Measurements from ENCODE around the gene RAB9A.

RAB9A gene

GRCh38 chrX:13695601-13696115 is 6.7 kb downstream of the RAB9A start:
- Histone ChIP-seq H2BK15ac (replicated peaks; ENCODE audit: low read depth) (no peak overlapping the region), H2AK5ac (ENCODE audit: low read length) (no peak overlapping the region), H2BK120ac (ENCODE audit: low read depth, low read length) (no peak overlapping the region), H3K4me2 (ENCODE audit: low read length) (no peak overlapping the region), H3K4ac (ENCODE audit: low read depth, low read length) (no peak overlapping the region), H3K27me3 (ENCODE audit: insufficient read depth, low read length, poor library complexity) (no peaks in the 10 kb centered on the region), H3K4me3 (ENCODE audit: low read length) (no peak overlapping the region), H3K18ac (ENCODE audit: low read length) (no peak overlapping the region), H3K79me2 (ENCODE audit: control insufficient read depth, insufficient read depth, low read length) (peaks cover 45% of the 10 kb centered on the region), H3K27ac (ENCODE audit: low read depth, low read length) (no peak overlapping the region), H3K23ac (ENCODE audit: low read length) (no peak overlapping the region), H3K79me1 (ENCODE audit: low read length) (no peaks in the 10 kb centered on the region), H3K4me1 (ENCODE audit: control insufficient read depth, low read depth, low read length) (peaks cover 6% of the 10 kb centered on the region), H3K36me3 (ENCODE audit: control insufficient read depth, insufficient read depth, low read length) (no peaks in the 10 kb centered on the region), H3K56ac (ENCODE audit: low read length) (no peak overlapping the region), H2BK5ac (ENCODE audit: low read length) (no peak overlapping the region), H3K9ac (ENCODE audit: low read length) (no peak overlapping the region), H4K8ac (ENCODE audit: low read depth, low read length) (no peak overlapping the region), H4K5ac (ENCODE audit: low read length) (no peak overlapping the region)
- 100% methylated on average over 2 of the region's 4 CpGs for WGBS (ENCODE audit: extremely low coverage, insufficient coverage, low lambda C conversion rate)
- no peak for DNase-seq

- no CpG with 5 or more reads among the region's 2 CpGs for WGBS (ENCODE audit: extremely low coverage, insufficient coverage, low lambda C conversion rate)
- Histone ChIP-seq H3K9ac (ENCODE audit: low read length) (no peak overlapping the region), H4K8ac (ENCODE audit: low read depth, low read length) (no peak overlapping the region), H3K79me2 (ENCODE audit: control insufficient read depth, insufficient read depth, low read length) (peaks cover 49% of the 10 kb centered on the region), H3K56ac (ENCODE audit: low read length) (no peak overlapping the region), H3K4me3 (ENCODE audit: low read length) (no peak overlapping the region), H2AK5ac (ENCODE audit: low read length) (no peak overlapping the region), H2BK120ac (ENCODE audit: low read depth, low read length) (no peak overlapping the region), H2BK15ac (replicated peaks; ENCODE audit: low read depth) (no peak overlapping the region), H3K36me3 (ENCODE audit: control insufficient read depth, insufficient read depth, low read length) (no peaks in the 10 kb centered on the region), H3K4me2 (ENCODE audit: low read length) (no peak overlapping the region), H3K18ac (ENCODE audit: low read length) (no peak overlapping the region), H3K23ac (ENCODE audit: low read length) (no peak overlapping the region), H3K79me1 (ENCODE audit: low read length) (no peaks in the 10 kb centered on the region), H3K27ac (ENCODE audit: low read depth, low read length) (no peak overlapping the region), H4K5ac (ENCODE audit: low read length) (no peak overlapping the region), H3K4me1 (ENCODE audit: control insufficient read depth, low read depth, low read length) (peaks cover 6% of the 10 kb centered on the region), H3K4ac (ENCODE audit: low read depth, low read length) (no peak overlapping the region), H3K27me3 (ENCODE audit: insufficient read depth, low read length, poor library complexity) (no peaks in the 10 kb centered on the region), H2BK5ac (ENCODE audit: low read length) (no peak overlapping the region)
- no peak for DNase-seq
These were observed 8.5 kb downstream of the RAB9A start for GRCh38 chrX:13697455-13697854.

GRCh38 chrX:13697976-13698375 is 9.0 kb downstream of the RAB9A start:
- Histone ChIP-seq H2BK15ac (replicated peaks; ENCODE audit: low read depth) (no peak overlapping the region), H2AK5ac (ENCODE audit: low read length) (no peak overlapping the region)

GRCh38 chrX:13698432-13698831 is 9.5 kb downstream of the RAB9A start:
- no peak overlapping the region for H4K8ac ChIP-seq (ENCODE audit: low read depth, low read length)
- no peak overlapping the region for H3K23ac ChIP-seq (ENCODE audit: low read length)
- H3K56ac ChIP-seq (ENCODE audit: low read length) = no peak overlapping the region
- no peaks in the 10 kb centered on the region for H3K36me3 ChIP-seq (ENCODE audit: control insufficient read depth, insufficient read depth, low read length)
- H2BK15ac ChIP-seq (replicated peaks; ENCODE audit: low read depth) = no peak overlapping the region
- DNase-seq = no peak
- H3K79me1 ChIP-seq (ENCODE audit: low read length) = no peaks in the 10 kb centered on the region
- no peak overlapping the region for H2BK120ac ChIP-seq (ENCODE audit: low read depth, low read length)
- H3K79me2 ChIP-seq (ENCODE audit: control insufficient read depth, insufficient read depth, low read length) = peaks cover 46% of the 10 kb centered on the region
- no peak overlapping the region for H3K4me3 ChIP-seq (ENCODE audit: low read length)
- H3K27ac ChIP-seq (ENCODE audit: low read depth, low read length) = no peak overlapping the region
- H3K18ac ChIP-seq (ENCODE audit: low read length) = no peak overlapping the region
- peaks cover 2% of the 10 kb centered on the region for H3K4me1 ChIP-seq (ENCODE audit: control insufficient read depth, low read depth, low read length)
- H4K5ac ChIP-seq (ENCODE audit: low read length) = no peak overlapping the region
- H3K9ac ChIP-seq (ENCODE audit: low read length) = no peak overlapping the region
- WGBS (ENCODE audit: extremely low coverage, insufficient coverage, low lambda C conversion rate) = no CpG with 5 or more reads among the region's 1 CpG
- no peak overlapping the region for H3K4me2 ChIP-seq (ENCODE audit: low read length)
- H2BK5ac ChIP-seq (ENCODE audit: low read length) = no peak overlapping the region
- H3K27me3 ChIP-seq (ENCODE audit: insufficient read depth, low read length, poor library complexity) = no peaks in the 10 kb centered on the region
- no peak overlapping the region for H2AK5ac ChIP-seq (ENCODE audit: low read length)
- H3K4ac ChIP-seq (ENCODE audit: low read depth, low read length) = no peak overlapping the region

More at GRCh38 chrX:13697976-13698375, 9.0 kb downstream of the RAB9A start:
- Histone ChIP-seq H4K8ac (ENCODE audit: low read depth, low read length) (no peak overlapping the region), H3K56ac (ENCODE audit: low read length) (no peak overlapping the region), H2BK120ac (ENCODE audit: low read depth, low read length) (no peak overlapping the region), H3K9ac (ENCODE audit: low read length) (no peak overlapping the region), H3K79me2 (ENCODE audit: control insufficient read depth, insufficient read depth, low read length) (peaks cover 48% of the 10 kb centered on the region), H3K79me1 (ENCODE audit: low read length) (no peaks in the 10 kb centered on the region), H3K4me1 (ENCODE audit: control insufficient read depth, low read depth, low read length) (peaks cover 2% of the 10 kb centered on the region), H3K27me3 (ENCODE audit: insufficient read depth, low read length, poor library complexity) (no peaks in the 10 kb centered on the region), H3K4ac (ENCODE audit: low read depth, low read length) (no peak overlapping the region), H3K4me2 (ENCODE audit: low read length) (no peak overlapping the region), H3K4me3 (ENCODE audit: low read length) (no peak overlapping the region), H3K27ac (ENCODE audit: low read depth, low read length) (no peak overlapping the region), H3K23ac (ENCODE audit: low read length) (no peak overlapping the region), H3K36me3 (ENCODE audit: control insufficient read depth, insufficient read depth, low read length) (no peaks in the 10 kb centered on the region), H4K5ac (ENCODE audit: low read length) (no peak overlapping the region), H2BK5ac (ENCODE audit: low read length) (no peak overlapping the region), H3K18ac (ENCODE audit: low read length) (no peak overlapping the region)
- WGBS (ENCODE audit: extremely low coverage, insufficient coverage, low lambda C conversion rate) = no CpG with 5 or more reads among the region's 1 CpG
- no peak for DNase-seq

GRCh38 chrX:13699183-13699826 is 10.4 kb downstream of the RAB9A start:
- Histone ChIP-seq H3K27me3 (ENCODE audit: insufficient read depth, low read length, poor library complexity) (no peaks in the 10 kb centered on the region), H3K23ac (ENCODE audit: low read length) (no peak overlapping the region), H3K18ac (ENCODE audit: low read length) (no peak overlapping the region), H3K4me2 (ENCODE audit: low read length) (no peak overlapping the region), H4K8ac (ENCODE audit: low read depth, low read length) (no peak overlapping the region), H2BK120ac (ENCODE audit: low read depth, low read length) (no peak overlapping the region), H3K9ac (ENCODE audit: low read length) (no peak overlapping the region), H4K5ac (ENCODE audit: low read length) (no peak overlapping the region), H3K79me1 (ENCODE audit: low read length) (no peaks in the 10 kb centered on the region), H2BK15ac (replicated peaks; ENCODE audit: low read depth) (no peak overlapping the region), H2AK5ac (ENCODE audit: low read length) (no peak overlapping the region), H3K4me3 (ENCODE audit: low read length) (no peak overlapping the region), H3K36me3 (ENCODE audit: control insufficient read depth, insufficient read depth, low read length) (no peaks in the 10 kb centered on the region), H3K79me2 (ENCODE audit: control insufficient read depth, insufficient read depth, low read length) (peaks cover 38% of the 10 kb centered on the region), H3K4ac (ENCODE audit: low read depth, low read length) (no peak overlapping the region), H2BK5ac (ENCODE audit: low read length) (no peak overlapping the region), H3K4me1 (ENCODE audit: control insufficient read depth, low read depth, low read length) (no peaks in the 10 kb centered on the region), H3K56ac (ENCODE audit: low read length) (no peak overlapping the region), H3K27ac (ENCODE audit: low read depth, low read length) (no peak overlapping the region)
- WGBS (ENCODE audit: extremely low coverage, insufficient coverage, low lambda C conversion rate) = no CpG with 5 or more reads among the region's 7 CpGs
- DNase-seq = no peak

- H3K79me1 ChIP-seq (ENCODE audit: low read length) = no peaks in the 10 kb centered on the region
- no peak overlapping the region for H3K23ac ChIP-seq (ENCODE audit: low read length)
- no peak overlapping the region for H4K8ac ChIP-seq (ENCODE audit: low read depth, low read length)
- no peak overlapping the region for H2BK15ac ChIP-seq (replicated peaks; ENCODE audit: low read depth)
- H3K27ac ChIP-seq (ENCODE audit: low read depth, low read length) = no peak overlapping the region
- H3K4me3 ChIP-seq (ENCODE audit: low read length) = no peak overlapping the region
- no peaks in the 10 kb centered on the region for H3K4me1 ChIP-seq (ENCODE audit: control insufficient read depth, low read depth, low read length)
- H3K79me2 ChIP-seq (ENCODE audit: control insufficient read depth, insufficient read depth, low read length) = peaks cover 28% of the 10 kb centered on the region
- H3K4ac ChIP-seq (ENCODE audit: low read depth, low read length) = no peak overlapping the region
- no peak overlapping the region for H3K4me2 ChIP-seq (ENCODE audit: low read length)
- no peak overlapping the region for H2BK120ac ChIP-seq (ENCODE audit: low read depth, low read length)
- no peak overlapping the region for H3K56ac ChIP-seq (ENCODE audit: low read length)
- H2AK5ac ChIP-seq (ENCODE audit: low read length) = no peak overlapping the region
- no CpG with 5 or more reads among the region's 4 CpGs for WGBS (ENCODE audit: extremely low coverage, insufficient coverage, low lambda C conversion rate)
- H3K18ac ChIP-seq (ENCODE audit: low read length) = no peak overlapping the region
- H2BK5ac ChIP-seq (ENCODE audit: low read length) = no peak overlapping the region
- H4K5ac ChIP-seq (ENCODE audit: low read length) = no peak overlapping the region
- H3K27me3 ChIP-seq (ENCODE audit: insufficient read depth, low read length, poor library complexity) = no peaks in the 10 kb centered on the region
- no peak overlapping the region for H3K9ac ChIP-seq (ENCODE audit: low read length)
- H3K36me3 ChIP-seq (ENCODE audit: control insufficient read depth, insufficient read depth, low read length) = no peaks in the 10 kb centered on the region
- no peak for DNase-seq
These were observed 11.5 kb downstream of the RAB9A start for GRCh38 chrX:13700380-13700779.

All from mesendoderm (in vitro differentiated cells).